HTERT RPE-1 (cell line): Measurements from ENCODE around the gene SH3RF3.

Source experiments
- in situ Hi-C: fragments of 300-500 bp; cut with MboI; formaldehyde crosslinking; loops from 4 replicates; pipeline ENCODE4 v1.14.3; 2020; ENCODE audit warnings: low sequenced_read_pairs

SH3RF3 gene

GRCh38 chr2:109405873-109406272 is 276.9 kb downstream of the SH3RF3 start:
- in situ Hi-C loops, result no loop called here

- in situ Hi-C loops, result no loop called here
Measured at GRCh38 chr2:109406301-109406700, 277.3 kb downstream of the SH3RF3 start.

- in situ Hi-C loops, result no loop called here
Measured at GRCh38 chr2:109407276-109408042, 278.5 kb downstream of the SH3RF3 start.

- in situ Hi-C loops, result no loop called here
Measured at GRCh38 chr2:109408043-109408335, 279.0 kb downstream of the SH3RF3 start.

GRCh38 chr2:109409321-109410038 is 280.5 kb downstream of the SH3RF3 start:
- in situ Hi-C loops, result no loop called here

GRCh38 chr2:109410039-109410815 is 281.2 kb downstream of the SH3RF3 start:
- in situ Hi-C loops, result no loop called here

GRCh38 chr2:109411640-109412325 is 282.8 kb downstream of the SH3RF3 start:
- in situ Hi-C loops, result no loop called here

GRCh38 chr2:109415581-109416013 is 286.6 kb downstream of the SH3RF3 start:
- in situ Hi-C loops, result no loop called here

- in situ Hi-C loops, result no loop called here
Measured at GRCh38 chr2:109417701-109418335, 288.8 kb downstream of the SH3RF3 start.

- in situ Hi-C loops, result no loop called here
Measured at GRCh38 chr2:109418716-109419115, 289.7 kb downstream of the SH3RF3 start.

GRCh38 chr2:109419171-109419756 is 290.3 kb downstream of the SH3RF3 start:
- in situ Hi-C loops, result no loop called here

GRCh38 chr2:109419960-109420370 is 291.0 kb downstream of the SH3RF3 start:
- in situ Hi-C loops, result no loop called here

- in situ Hi-C loops, result no loop called here
Measured at GRCh38 chr2:109421101-109421500, 292.1 kb downstream of the SH3RF3 start.

GRCh38 chr2:109421642-109422041 is 292.6 kb downstream of the SH3RF3 start:
- in situ Hi-C loops, result no loop called here

GRCh38 chr2:109422071-109422757 is 293.2 kb downstream of the SH3RF3 start:
- in situ Hi-C loops, result no loop called here

- in situ Hi-C loops, result no loop called here
Measured at GRCh38 chr2:109422758-109423500, 293.9 kb downstream of the SH3RF3 start.

GRCh38 chr2:109423556-109424359 is 294.8 kb downstream of the SH3RF3 start:
- in situ Hi-C loops, result no loop called here

- in situ Hi-C loops, result no loop called here
Measured at GRCh38 chr2:109425411-109425810, 296.4 kb downstream of the SH3RF3 start.
